22Rv1 (cell line): ENCODE results near the gene FBXW7.

Source experiments
- H3K27ac ChIP-seq: fragments of 450-650 bp; 2 replicates; pipeline ENCODE4 v1.5.1; 2017
- CTCF ChIP-seq: fragments of 450-650 bp; IDR thresholded peaks from 2 replicates; pipeline ENCODE4 v1.5.1; 2017; ENCODE audit warnings: mild to moderate bottlenecking
- ZFX ChIP-seq: fragments of 450-650 bp; IDR thresholded peaks from 2 replicates; pipeline ENCODE4 v1.6.1; 2017; ENCODE audit warnings: antibody characterized with exemption, borderline replicate concordance

The FBXW7 gene

GRCh38 chr4:152304220-152304619, 231.7 kb downstream of the FBXW7 start:
- TF ChIP-seq ZFX: no peak
- no peak for TF ChIP-seq CTCF
- no peak overlapping the region for H3K27ac ChIP-seq

- TF ChIP-seq CTCF: no peak
- TF ChIP-seq ZFX: no peak
- no peak overlapping the region for H3K27ac ChIP-seq
Observed at GRCh38 chr4:152301381-152301780, 234.5 kb downstream of the FBXW7 start.

- H3K27ac ChIP-seq: no peak overlapping the region
- no peak for TF ChIP-seq CTCF
- no peak for TF ChIP-seq ZFX
Observed at GRCh38 chr4:152299553-152299952, 236.3 kb downstream of the FBXW7 start.

GRCh38 chr4:152296386-152296785, 239.5 kb downstream of the FBXW7 start:
- no peak overlapping the region for H3K27ac ChIP-seq
- TF ChIP-seq CTCF (no peak), ZFX (no peak)

- H3K27ac ChIP-seq: no peak overlapping the region
- no peak for TF ChIP-seq ZFX
- TF ChIP-seq CTCF: no peak
Observed at GRCh38 chr4:152294765-152295164, 241.1 kb downstream of the FBXW7 start.

- TF ChIP-seq ZFX (no peak), CTCF (no peak)
- H3K27ac ChIP-seq: no peak overlapping the region
Observed at GRCh38 chr4:152294331-152294730, 241.6 kb downstream of the FBXW7 start.

- no peak overlapping the region for H3K27ac ChIP-seq
- TF ChIP-seq ZFX: no peak
- TF ChIP-seq CTCF: no peak
Observed at GRCh38 chr4:152293527-152293926, 242.4 kb downstream of the FBXW7 start.
